CD4-positive, alpha-beta T cell treated with Interleukin-10 for 1 hour (primary cell): ENCODE measurements around the gene UBR1.
A peak's percentile ranks its signal among the peaks of the same experiment; 100 is the strongest.
"Not testable (repeated sequence)": the region's sequence is repeated elsewhere in the genome, so short reads cannot be mapped to it uniquely, and the experiment has no call there.

Source experiments
- DNase-seq: peaks from one replicate; pipeline ENCODE4 v3.0.0-alpha.2; 2020

The UBR1 gene

DNA sequence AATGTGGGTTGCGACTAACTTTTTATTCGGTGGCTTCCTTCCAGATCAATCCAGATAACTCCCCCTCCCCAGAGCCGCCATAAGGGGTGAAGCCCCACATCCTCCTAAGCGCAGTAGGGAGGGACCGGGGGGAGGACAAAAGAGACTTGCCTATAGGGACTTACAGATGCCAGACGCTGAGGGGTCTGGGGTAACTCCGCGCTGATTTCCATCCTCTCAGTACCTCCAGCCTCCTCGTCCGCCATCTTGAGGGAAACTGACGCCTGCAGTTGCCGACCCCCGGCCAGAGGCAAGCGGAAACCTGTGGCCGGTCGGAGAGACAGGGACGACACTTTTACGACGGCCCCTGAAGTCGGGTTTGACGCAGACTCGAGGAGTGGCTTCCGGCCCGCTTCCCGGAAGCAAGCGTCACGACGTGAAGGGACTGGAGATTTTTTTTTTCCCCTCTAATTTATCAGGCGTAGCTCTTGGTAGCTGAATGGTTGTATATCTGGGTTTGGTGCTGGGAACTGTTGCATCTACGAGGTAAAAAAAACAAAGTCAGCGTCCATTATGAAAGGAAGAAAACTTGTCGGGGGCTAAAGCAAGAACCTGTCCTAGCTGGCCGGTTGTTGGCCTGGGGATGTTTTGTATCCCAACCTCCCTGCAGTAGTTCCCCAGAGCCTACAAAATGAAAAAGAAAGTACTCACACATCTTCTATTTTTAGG, at the start of gene UBR1:
Gene UBR1 (minus strand): TSS at position 261 of the 708 bp plus-strand sequence. CDS start 16 bp downstream, at position 245.
- DNase-seq: peak; percentile 93

GRCh38 chr15:43153269-43153668, 47.4 kb upstream of the UBR1 start:
- no peak for DNase-seq

GRCh38 chr15:43151688-43152087, 45.9 kb upstream of the UBR1 start:
- peak; percentile 65 for DNase-seq

DNA sequence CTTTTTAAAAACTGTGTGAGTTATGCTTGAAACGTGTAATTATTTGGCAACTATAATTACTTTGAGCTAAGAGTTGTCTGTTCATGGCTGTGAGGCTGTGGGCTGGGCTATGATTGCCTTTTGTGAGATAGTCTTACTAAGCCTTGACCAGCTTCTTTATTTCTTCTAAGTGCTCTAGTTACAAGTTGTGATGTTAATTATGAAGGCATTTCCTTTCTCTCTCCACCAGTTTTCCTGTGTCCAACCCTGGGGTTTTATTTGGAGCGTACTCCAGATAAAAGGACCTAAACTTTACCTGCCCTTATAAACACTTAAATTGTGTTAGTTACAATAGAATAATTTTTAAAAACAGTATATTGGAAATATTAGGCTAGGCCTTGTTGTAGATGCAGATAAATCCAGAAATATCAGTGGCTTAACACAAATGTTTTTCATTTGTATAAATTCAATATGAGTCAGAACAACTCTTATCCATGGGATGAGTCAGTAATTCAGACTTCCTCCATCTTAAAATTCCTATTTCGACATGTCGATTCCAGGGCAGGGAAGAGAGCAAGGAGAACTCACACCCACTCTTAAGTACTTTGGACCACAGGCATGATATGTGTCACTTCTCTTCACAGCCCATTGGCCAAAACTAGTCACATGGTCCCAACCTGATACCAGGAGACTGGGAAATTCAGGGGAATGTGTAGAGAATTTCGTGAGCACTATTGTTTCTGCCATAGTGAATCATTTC, 44.5 kb upstream of the UBR1 start:
- DNase-seq: no peak

DNA sequence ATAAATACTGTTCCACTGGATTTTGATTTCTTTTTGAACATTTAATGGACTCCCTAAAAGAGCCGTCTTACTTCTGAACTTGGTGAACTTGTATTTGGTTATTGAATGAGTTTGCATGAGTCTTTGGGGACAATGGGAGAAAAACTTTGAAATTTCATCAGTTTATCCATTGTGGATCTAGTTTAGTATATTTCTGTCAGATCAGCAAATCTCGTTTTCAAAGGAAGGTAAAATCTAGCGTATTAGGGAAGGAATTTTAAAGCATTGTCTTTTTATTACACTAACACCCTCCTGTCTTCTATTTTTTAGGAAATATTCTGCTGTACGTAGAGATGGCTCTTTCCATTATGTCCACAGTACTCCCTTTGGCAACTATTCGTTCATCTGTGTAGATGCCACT, 40.3 kb upstream of the UBR1 start:
- no peak for DNase-seq

- no peak for DNase-seq
Measured at GRCh38 chr15:43144512-43144911, 38.7 kb upstream of the UBR1 start.

- no peak for DNase-seq
Measured at GRCh38 chr15:43143203-43143941, 37.5 kb upstream of the UBR1 start.

DNA sequence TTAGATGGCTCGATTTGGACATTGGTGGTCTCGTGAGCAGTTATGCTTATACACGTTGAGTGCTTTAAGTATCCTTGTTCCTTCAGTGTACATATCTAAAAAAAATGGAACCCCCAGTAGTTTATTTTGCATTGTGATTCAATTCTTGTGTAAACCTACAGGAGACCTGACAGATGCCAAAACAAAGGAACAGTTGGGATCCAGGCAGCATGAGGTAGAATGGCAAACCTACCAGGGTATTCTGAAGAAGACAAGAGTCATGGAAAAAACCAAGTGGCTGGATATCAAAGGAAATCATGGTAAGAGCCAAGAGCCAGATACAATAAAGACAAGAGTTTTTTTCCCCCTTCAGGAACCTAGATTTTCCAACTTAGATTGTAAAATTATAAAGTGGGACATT, 29.5 kb upstream of the UBR1 start:
- no peak for DNase-seq

GRCh38 chr15:43134157-43134635, 28.4 kb upstream of the UBR1 start:
- no peak for DNase-seq

DNA sequence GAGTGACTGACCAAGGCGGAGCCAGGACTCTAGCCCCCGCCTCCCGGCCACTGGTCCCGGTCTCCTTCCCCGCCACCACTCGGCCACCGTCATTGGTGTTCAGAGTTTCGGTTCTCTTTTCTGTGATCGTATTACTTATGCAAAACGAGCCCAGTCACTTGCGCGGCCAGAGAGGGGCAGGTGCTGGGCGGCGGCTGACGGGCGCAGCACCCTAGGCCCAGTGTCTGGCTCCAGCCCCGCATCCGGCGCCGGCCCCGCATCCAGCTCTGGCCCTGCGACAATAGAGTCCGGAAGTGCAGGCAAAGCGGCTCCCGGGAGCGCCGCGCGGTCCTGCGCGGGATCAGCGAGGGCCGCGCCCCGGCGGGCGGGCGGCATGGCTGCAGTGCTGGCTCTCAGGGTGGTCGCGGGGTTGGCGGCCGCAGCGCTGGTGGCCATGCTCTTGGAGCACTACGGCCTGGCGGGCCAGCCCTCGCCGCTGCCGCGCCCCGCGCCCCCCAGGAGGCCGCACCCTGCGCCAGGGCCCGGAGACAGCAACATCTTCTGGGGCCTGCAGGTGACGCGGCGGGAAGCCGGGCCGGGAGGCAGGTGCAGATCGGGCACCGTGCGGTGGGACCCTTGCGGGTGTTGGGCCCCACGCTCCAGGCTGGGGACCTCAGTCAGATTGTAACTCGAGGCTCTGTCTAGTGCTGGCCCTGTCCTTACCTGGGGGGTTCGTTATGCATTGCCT, 27.8 kb upstream of the UBR1 start, which contains the start of gene TMEM62:
Gene TMEM62 (plus strand): TSS at position 157 of the 727 bp plus-strand sequence. CDS start 217 bp downstream, at position 374.
- DNase-seq: peak; percentile 74

GRCh38 chr15:43132830-43133429, 27.1 kb upstream of the UBR1 start:
- no peak for DNase-seq

DNA sequence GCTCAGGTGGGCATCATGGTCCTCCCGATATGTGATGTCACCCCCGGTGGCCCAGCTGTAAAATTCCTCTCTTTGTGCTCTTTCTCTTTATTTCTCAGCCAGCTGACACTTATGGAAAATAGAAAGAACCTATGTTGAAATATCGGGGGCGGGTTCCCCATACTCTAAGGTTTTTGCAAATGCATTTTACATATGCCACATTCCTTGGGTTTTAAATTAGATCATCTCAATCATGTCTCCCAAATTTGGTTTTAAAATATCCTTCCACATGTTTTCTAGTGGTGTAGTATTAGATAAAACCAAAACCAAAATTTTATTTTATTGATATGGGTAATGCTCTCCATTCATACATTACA, 23.1 kb upstream of the UBR1 start:
- DNase-seq: no peak

GRCh38 chr15:43128174-43128979, 22.5 kb upstream of the UBR1 start:
- not testable (repeated sequence) for DNase-seq

DNA sequence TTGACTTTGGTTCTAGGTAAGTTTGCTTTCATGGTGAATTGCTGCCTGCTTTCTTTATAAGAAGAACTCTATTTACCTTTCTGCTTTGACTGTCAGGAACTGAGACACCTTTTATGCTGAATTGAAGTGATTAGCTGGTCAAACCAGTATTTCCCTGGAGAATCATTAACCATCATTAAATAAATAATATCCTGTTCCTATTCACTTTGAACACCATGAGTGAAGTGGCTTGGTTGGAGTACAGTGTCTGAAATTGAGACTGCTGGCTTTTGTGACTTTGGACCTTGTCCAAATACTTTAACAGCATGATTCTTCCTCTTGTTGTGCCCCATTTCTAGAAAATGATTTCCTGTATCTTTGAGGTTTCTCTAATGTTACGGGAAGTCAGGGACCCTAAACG, 21.9 kb upstream of the UBR1 start:
- DNase-seq: no peak

GRCh38 chr15:43126356-43126755, 20.5 kb upstream of the UBR1 start:
- DNase-seq: no peak

GRCh38 chr15:43125100-43125661, 19.3 kb upstream of the UBR1 start:
- DNase-seq: no peak

DNA sequence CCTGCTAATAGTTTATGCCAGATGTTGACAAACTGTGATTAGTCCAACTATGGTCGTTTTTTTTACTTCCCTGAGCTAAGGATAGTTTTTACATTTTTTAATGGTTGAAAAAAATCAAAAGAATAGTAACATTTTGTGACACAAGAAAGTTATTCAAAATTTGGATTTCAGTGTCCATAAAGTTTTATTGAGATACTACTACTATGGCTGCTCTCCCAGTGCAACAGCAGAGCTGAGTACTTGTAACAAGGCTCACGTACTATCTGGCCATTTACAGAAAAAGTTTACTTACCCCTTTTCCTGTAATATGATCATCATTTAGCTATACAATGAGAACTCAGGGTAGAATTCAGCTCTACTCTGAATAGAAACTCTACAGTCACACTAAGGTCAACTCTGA, 16.0 kb upstream of the UBR1 start:
- DNase-seq: no peak

DNA sequence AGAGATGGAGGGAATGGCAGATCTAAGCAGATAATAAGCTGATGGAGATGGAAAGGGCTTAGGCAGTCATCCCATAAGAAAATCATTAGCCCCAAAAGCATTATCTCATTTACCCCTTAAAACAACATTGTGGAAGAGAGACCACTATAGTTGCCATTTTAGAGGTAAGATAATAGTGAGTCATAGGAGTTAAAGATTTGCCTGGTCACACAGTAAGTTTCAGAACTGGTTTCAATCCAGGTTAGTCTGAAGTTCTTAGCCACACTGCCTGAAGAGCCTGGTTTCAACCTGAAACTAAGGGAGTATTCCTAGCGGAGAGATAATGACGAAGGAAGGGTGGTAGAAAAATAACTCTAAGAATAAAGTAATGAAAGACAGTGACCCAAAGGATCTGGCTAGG, 13.0 kb upstream of the UBR1 start:
- no peak for DNase-seq

DNA sequence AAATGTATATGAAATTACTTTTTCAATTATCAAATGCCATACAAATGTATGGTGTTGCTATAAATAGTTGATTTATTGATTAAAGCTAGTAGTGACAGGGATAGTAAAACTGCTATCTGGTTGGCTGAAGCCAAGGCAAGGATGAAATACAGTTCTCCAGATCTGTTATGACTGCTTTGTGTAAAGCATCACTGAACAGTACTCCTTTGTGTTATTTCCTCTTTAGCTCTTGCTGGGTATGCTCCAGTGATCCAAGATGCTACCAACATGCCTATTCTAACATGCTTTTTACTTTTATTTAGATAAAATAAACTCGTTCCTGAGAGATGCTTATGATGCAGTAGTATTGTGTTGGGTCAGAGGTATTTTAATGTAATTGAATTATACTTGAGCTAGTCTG, 12.4 kb upstream of the UBR1 start:
- DNase-seq: no peak

GRCh38 chr15:43111354-43111753, 5.5 kb upstream of the UBR1 start:
- no peak for DNase-seq

- no peak for DNase-seq
Measured at GRCh38 chr15:43107751-43108150, 1.9 kb upstream of the UBR1 start.
